Spleen (tissue), 7 donors: ENCODE data around the gene OTX2.

ENCODE experiments used
- POLR2A ChIP-seq, 3 donors: fragments of 450-650 bp; IDR thresholded peaks; one replicate each; pipeline ENCODE4 v1.5.1; 2017; ENCODE audit warnings: antibody characterized with exemption in 3 of 3, mild to moderate bottlenecking in 1 of 3
- POLR2AphosphoS5 ChIP-seq, 3 donors: sonication (generic); formaldehyde crosslinking; IDR thresholded peaks; one replicate each; pipeline ENCODE4 v1.5.1; 2017; ENCODE audit warnings: antibody characterized with exemption in 3 of 3
- TF ChIP-seq, protein P1 (sequence below), 11 experiments: fragments of 200-600 bp in 7 of 11; fragments of 450-650 bp in 4 of 11; sonication (generic) in 4 of 11; IDR thresholded peaks in 8 of 11; conservative IDR thresholded peaks in 3 of 11; 1 replicate in 7 of 11; 2 replicates in 4 of 11; pipeline versions ENCODE4 v1.4.0 to v1.8.0; 2016 to 2021; ENCODE audit warnings: antibody characterized with exemption in 11 of 11, inconsistent platforms in 4 of 11, mild to moderate bottlenecking in 1 of 11
- donor health status: DM: no; HTN: no; CAD: no; lungs with moderate emphysema.
- donor health status: DM: no; HTN: no; CAD: no.
- donor health status: DM: no; HTN: no; CAD: no.

DNA sequence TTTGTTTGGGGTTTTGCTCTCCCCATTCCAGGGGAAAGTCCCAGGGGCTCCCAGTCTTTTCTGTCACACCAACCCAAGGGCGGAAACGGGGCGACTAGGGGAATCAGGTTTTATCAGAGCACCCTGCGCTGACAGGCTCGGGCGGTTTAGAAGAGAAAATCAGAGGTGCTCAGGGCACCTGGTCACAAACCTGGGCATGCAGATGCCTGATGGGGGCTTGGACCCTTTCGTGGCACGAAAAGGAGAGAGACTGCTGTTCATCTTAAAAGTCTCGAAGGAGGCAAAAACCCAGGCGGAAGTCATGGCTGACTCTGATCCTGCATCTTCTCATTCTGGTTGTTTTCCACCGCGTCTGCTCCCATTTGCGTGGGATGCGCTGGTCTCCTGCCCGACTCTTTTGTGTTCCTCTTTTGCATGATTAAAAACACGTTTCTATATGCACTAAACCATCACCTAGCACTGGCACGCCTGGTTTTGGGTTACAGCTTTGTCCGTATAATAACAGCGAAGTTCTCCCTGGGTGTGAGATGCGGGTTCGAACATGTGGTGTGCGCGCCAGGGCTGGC is 13.2 kb downstream of the OTX2 start:
- TF ChIP-seq POLR2A (IDR thresholded peaks at IDR 0.05) (no peak), POLR2AphosphoS5 (IDR thresholded peaks at IDR 0.05) (no peak)
- TF ChIP-seq, protein P1, sequence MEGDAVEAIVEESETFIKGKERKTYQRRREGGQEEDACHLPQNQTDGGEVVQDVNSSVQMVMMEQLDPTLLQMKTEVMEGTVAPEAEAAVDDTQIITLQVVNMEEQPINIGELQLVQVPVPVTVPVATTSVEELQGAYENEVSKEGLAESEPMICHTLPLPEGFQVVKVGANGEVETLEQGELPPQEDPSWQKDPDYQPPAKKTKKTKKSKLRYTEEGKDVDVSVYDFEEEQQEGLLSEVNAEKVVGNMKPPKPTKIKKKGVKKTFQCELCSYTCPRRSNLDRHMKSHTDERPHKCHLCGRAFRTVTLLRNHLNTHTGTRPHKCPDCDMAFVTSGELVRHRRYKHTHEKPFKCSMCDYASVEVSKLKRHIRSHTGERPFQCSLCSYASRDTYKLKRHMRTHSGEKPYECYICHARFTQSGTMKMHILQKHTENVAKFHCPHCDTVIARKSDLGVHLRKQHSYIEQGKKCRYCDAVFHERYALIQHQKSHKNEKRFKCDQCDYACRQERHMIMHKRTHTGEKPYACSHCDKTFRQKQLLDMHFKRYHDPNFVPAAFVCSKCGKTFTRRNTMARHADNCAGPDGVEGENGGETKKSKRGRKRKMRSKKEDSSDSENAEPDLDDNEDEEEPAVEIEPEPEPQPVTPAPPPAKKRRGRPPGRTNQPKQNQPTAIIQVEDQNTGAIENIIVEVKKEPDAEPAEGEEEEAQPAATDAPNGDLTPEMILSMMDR (IDR thresholded peaks at IDR 0.05 in 8 of 11, conservative IDR thresholded peaks at IDR 0.05 in 3 of 11) = no peak
